Heart right ventricle (tissue), 16 donors: ENCODE results near the gene RFC5. TPM values are rescaled to one million over a fixed set of nuclear protein-coding genes. Genes with fewer than 3 reads are reported as not detected.

Experiments
- ATAC-seq, 8 donors: fragments of 200-7000 bp; cut with Tn5 transposase; one replicate each; pipeline ENCODE4 v1.9.1; 2020; ENCODE audit warnings: mild to moderate bottlenecking in 8 of 8, moderate library complexity in 8 of 8, moderate number of reproducible peaks in 1 of 8
- DNase-seq, 2 donors: peaks; one replicate each; pipeline ENCODE4 v3.0.0-alpha.2; 2020
- H3K27ac ChIP-seq, 10 donors: fragments of 200-600 bp; sonication (generic) in 2 of 10; one replicate each; pipeline versions ENCODE4 v1.5.0 to v1.8.0; 2020 to 2022; ENCODE audit warnings: mild to moderate bottlenecking in 3 of 10
- H3K27me3 ChIP-seq, 7 donors: fragments of 200-600 bp; one replicate each; pipeline ENCODE4 v1.8.0; 2021 to 2022; ENCODE audit warnings: mild to moderate bottlenecking in 2 of 7
- H3K36me3 ChIP-seq, 9 donors: fragments of 200-600 bp; sonication (generic) in 1 of 9; one replicate each; pipeline versions ENCODE4 v1.5.0 to v1.8.0; 2020 to 2022; ENCODE audit warnings: mild to moderate bottlenecking in 2 of 9
- H3K4me1 ChIP-seq, 9 donors: fragments of 200-600 bp; sonication (generic) in 1 of 9; one replicate each; pipeline versions ENCODE4 v1.5.0 to v1.8.0; 2020 to 2022; ENCODE audit warnings: mild to moderate bottlenecking in 4 of 9
- H3K4me3 ChIP-seq, 10 donors: fragments of 200-600 bp; sonication (generic) in 2 of 10; one replicate each; pipeline versions ENCODE4 v1.5.0 to v1.8.0; 2020 to 2022; ENCODE audit warnings: mild to moderate bottlenecking in 7 of 10, moderate library complexity in 2 of 10
- H3K9me3 ChIP-seq, 11 donors: fragments of 200-600 bp in 10 of 11; sonication (generic) in 2 of 11; one replicate each; pipeline versions ENCODE4 v1.5.0 to v1.8.0; 2013 to 2022; ENCODE audit warnings: mild to moderate bottlenecking in 2 of 11, control low read depth in 1 of 11, moderate library complexity in 1 of 11
- CTCF ChIP-seq, 9 donors: fragments of 200-600 bp; sonication (generic) in 2 of 9; IDR thresholded peaks; one replicate each; pipeline versions ENCODE4 v1.5.0 to v1.8.0; 2021 to 2022; ENCODE audit warnings: antibody characterized with exemption in 9 of 9, mild to moderate bottlenecking in 5 of 9, moderate library complexity in 1 of 9
- WGBS, 2 donors: extraction: QIAGEN DNeasy Blood & Tissue Kit; methylation state at CpG; one replicate each; pipeline ENCODE4 v1.1.7; 2013; ENCODE audit warnings: inconsistent platforms in 1 of 2; 5-methylcytosine and 5-hydroxymethylcytosine counted together
- intact Hi-C, 10 donors: fragments of 100-400 bp; cut with DNase I; formaldehyde crosslinking; loops; one replicate each; pipeline versions ENCODE4 v1.11.1 to v1.14.2; 2022
- polyA plus RNA-seq, 2 donors: library from polyadenylated mRNA; stranded (reverse); fragments of 200-250 nt; gene quantifications; one replicate each; pipeline ENCODE4 v1.2.3, GENCODE V29; 2013
- total RNA-seq, 10 donors: library from RNA; stranded (reverse); fragmentation: NEBNext Ultra II Directional in 3 of 10; extraction: Animal tissue kit (Norgen Biotek cat#: 25700) in 3 of 10; gene quantifications; one replicate each; pipeline versions ENCODE4 v1.2.1 to v1.2.4, GENCODE V29; 2021 to 2023
- donor health status: Arrhythmogenic right ventricular cardiomyopathy.
- donor health status: ischemic (EF 13 %, LVEDD 7.1; RV severe dilation, severe dysfunction).
- donor health status: healthy with polysubstance abuse.
- donor health status: DM: no; HTN: yes; CAD: no.
- donor health status: DM: no; HTN: no; CAD: no.
- donor health status: ischemic (EF 25% LVEDD 6.9; RV normal size, moderate dysfunction).
- donor health status: ischemic (EF 25% LVEDD 5.7; RV mildly dilated, moderate dysfunction).
- donor health status: healthy.
- donor health status: DM: yes; HTN: yes; CAD: no.
- donor health status: Ischemic cardiomyopathy.
- donor health status: ischemic (EF 35%, LVEDD 5.7; RV mildly dilated, moderate dysfunction).
- donor health status: nonischemic (EF 11% LVEDD 7.7; RV severe dilation, severe dysfunction).
- donor health status: DM: yes; HTN: yes; CAD: no.
- donor health status: PGD.
- donor health status: ischemic (EF 29% LVEDD 5.4; RV normal size, mild dysfunction).
- donor health status: nonischemic (EF 23%, LVEDD 6.1; RV moderate dilation, normal function).

RFC5 gene
- total and polyA plus RNA-seq, 12 donors: 2.4 to 6.2 (median 4.1) TPM

- intact Hi-C loops: loop anchor here in 7 of 10 donors (5.0 to 10.0 kb wide), 6 partner anchors 42 to 314 kb away; partner anchors contain the start of genes VSIG10 (in 6 of the 7), PEBP1 (in 4 of the 7), TAOK3 (in 2 of the 7) and RFC5 (in 1 of the 7)
- H3K4me1 ChIP-seq: peaks cover 0 to 77% (median 43%) of the 10 kb centered on the region in 9 donors
- peak overlapping the region; percentile 93 to 99 (median 98) for H3K27ac ChIP-seq
- ATAC-seq: peak; percentile 46 to 62 (median 52)
- peak overlapping the region; percentile 64 to 94 (median 84) for H3K4me3 ChIP-seq
- no peaks in the 10 kb centered on the region for H3K36me3 ChIP-seq
- no peaks in the 10 kb centered on the region for H3K27me3 ChIP-seq
- TF ChIP-seq CTCF (IDR thresholded peaks at IDR 0.05): no peak
- 0 to 1% methylated on average over 34 to 45 of the region's 46 CpGs for WGBS, 2 donors
- peak; percentile 58 to 63 for DNase-seq
- no peaks in the 10 kb centered on the region for H3K9me3 ChIP-seq
Observed at GRCh38 chr12:118060301-118061010, 44.0 kb downstream of the RFC5 start.

- intact Hi-C loops: loop anchor here in 7 of 10 donors (5.0 to 10.0 kb wide), 6 partner anchors 41 to 314 kb away; partner anchors contain the start of genes VSIG10 (in 6 of the 7), PEBP1 (in 4 of the 7), TAOK3 (in 2 of the 7) and RFC5 (in 1 of the 7)
Observed at GRCh38 chr12:118061011-118061872, 44.7 kb downstream of the RFC5 start, which contains the start of gene WSB2. Gene WSB2 (minus strand): TSS chr12:118061179. CDS start chr12:118061048, 131 bp downstream.

GRCh38 chr12:118061873-118062843 is 45.7 kb downstream of the RFC5 start:
- 1 to 2% methylated on average over 44 of the region's 44 CpGs for WGBS, 2 donors
- intact Hi-C loops: loop anchor here in 7 of 10 donors (2.0 to 10.0 kb wide), 7 partner anchors 37 to 313 kb away; partner anchors contain the start of genes VSIG10 (in 6 of the 7), PEBP1 (in 4 of the 7), TAOK3 (in 2 of the 7) and RFC5 (in 1 of the 7)
- DNase-seq (peak; percentile 15 to 48), ATAC-seq (peak in 7 of 8 donors; percentile 18 to 41 (median 25))
- Histone ChIP-seq H3K9me3 (no peaks in the 10 kb centered on the region), H3K4me3 (peak overlapping the region; percentile 61 to 94 (median 84)), H3K27ac (peak overlapping the region in 9 of 10 donors; percentile 93 to 99 (median 98)), H3K36me3 (peaks cover 0 to 16% (median 0%) of the 10 kb centered on the region in 9 donors), H3K4me1 (peaks cover 0 to 60% (median 28%) of the 10 kb centered on the region in 9 donors), H3K27me3 (no peaks in the 10 kb centered on the region)
- TF ChIP-seq CTCF (IDR thresholded peaks at IDR 0.05): no peak

More at GRCh38 chr12:118061011-118061872, 44.7 kb downstream of the RFC5 start, which contains the start of gene WSB2:
- Histone ChIP-seq H3K27me3 (no peaks in the 10 kb centered on the region), H3K4me1 (peaks cover 0 to 70% (median 35%) of the 10 kb centered on the region in 9 donors), H3K36me3 (peaks cover 0 to 6% (median 0%) of the 10 kb centered on the region in 9 donors), H3K4me3 (peak within 1 kb of the TSS; percentile 71 to 94 (median 84)), H3K27ac (peak within 1 kb of the TSS; percentile 93 to 99 (median 98)), H3K9me3 (no peaks in the 10 kb centered on the region)
- TF ChIP-seq CTCF (IDR thresholded peaks at IDR 0.05): no peak
- ATAC-seq (peak; percentile 58 to 80 (median 76)), DNase-seq (peak; percentile 84 to 91)
- 1 to 2% methylated on average over 50 to 64 of the region's 76 CpGs for whole genome bisulfite sequencing, 2 donors
